Hematopoietic multipotent progenitor cell treated with erythropoietin and hydrocortisone succinate and interleukin-3 and kit ligand, for 6 days (in vitro differentiated cells): Measurements from ENCODE around the gene RIMS3.

ENCODE experiments used
- DNase-seq: peaks from one replicate; pipeline ENCODE4 v3.0.0-alpha.2; 2015

The RIMS3 gene

GRCh38 chr1:40583980-40584379 lies 81.5 kb downstream of the RIMS3 start:
- DNase-seq = no peak

- no peak for DNase-seq
Observed at GRCh38 chr1:40582116-40582515, 83.4 kb downstream of the RIMS3 start.

GRCh38 chr1:40575336-40575735 lies 90.1 kb downstream of the RIMS3 start:
- no peak for DNase-seq

- peak; percentile 10 for DNase-seq
Observed at GRCh38 chr1:40574805-40575204, 90.7 kb downstream of the RIMS3 start.
